K562 (cell line): ENCODE measurements around the gene HERC5. TPM values are rescaled to one million over a fixed set of nuclear protein-coding genes. Genes with fewer than 3 reads are reported as not detected.

ENCODE experiments used
- ATAC-seq: fragments of 200-7000 bp; cut with Tn5 transposase; 3 replicates; pipeline ENCODE4 v1.9.1; 2020; ENCODE audit warnings: moderate library complexity
- BruUV-seq: library from RNA; stranded (reverse); fragments of 400-500 nt; replicated peaks from 2 replicates; lab custom pipeline; 2021; lab: Mats Ljungman, UMichigan
- CTCF ChIA-PET: fragments of 300-600 bp; formaldehyde crosslinking; extraction: SDS; loops from one replicate; lab custom pipeline; 2021; ENCODE audit warnings: low intra/inter-chr PET ratio; lab: Yijun Ruan, JAX
- POLR2A ChIA-PET: fragments of 300-600, 350-650 bp; sonication (Branson Sonifier 250); formaldehyde crosslinking; extraction: SDS; loops from one replicate; lab custom pipeline; 2021; ENCODE audit warnings: antibody characterized with exemption, inconsistent platforms; lab: Yijun Ruan, JAX
- DNase-seq, 4 experiments: peaks; one replicate each; pipeline versions ENCODE4 v3.0.0 to v3.0.0-alpha.2; 2011 to 2018; ENCODE audit warnings: low spot score in 3 of 4, mixed read lengths in 3 of 4; ENCODE audit errors: extremely low read depth in 1 of 4
- FAIRE-seq: peaks from 2 replicates; lab custom pipeline; 2011; peaks lifted over from hg19 to GRCh38; lab: Jason Lieb, UNC
- H2AFZ ChIP-seq: 2 replicates; pipeline ENCODE4 v1.6.0; 2011; ENCODE audit warnings: low read depth, low read length, control low read depth, inconsistent platforms
- H3K27ac ChIP-seq: fragments of 200-600 bp; 3 replicates; pipeline ENCODE4 v1.8.0; 2011; ENCODE audit warnings: low read depth, mild to moderate bottlenecking, control low read depth, inconsistent platforms, low read length, moderate library complexity, mixed read lengths; ENCODE audit errors: extremely low read depth
- H3K27me3 ChIP-seq, 2 experiments: fragments of 300-600 bp in 1 of 2; 2 replicates in 1 of 2; 3 replicates in 1 of 2; pipeline versions ENCODE4 v1.6.0 to v1.8.0; 2011; ENCODE audit warnings: inconsistent platforms in 2 of 2, low read length in 2 of 2, mild to moderate bottlenecking in 1 of 2, mixed read lengths in 1 of 2, moderate library complexity in 1 of 2; ENCODE audit not compliant: control insufficient read depth in 2 of 2, insufficient read depth in 2 of 2
- H3K36me3 ChIP-seq: fragments of 300-600 bp; 3 replicates; pipeline ENCODE4 v1.8.0; 2011; ENCODE audit warnings: mild to moderate bottlenecking, low read length, inconsistent platforms; ENCODE audit not compliant: control insufficient read depth, insufficient read depth
- H3K4me1 ChIP-seq, 2 experiments: fragments of 200-600 bp in 1 of 2; replicated peaks in 1 of 2; 2 replicates in 1 of 2; 3 replicates in 1 of 2; pipeline versions ENCODE4 v1.5.1 to v1.8.0; 2011; ENCODE audit warnings: inconsistent platforms in 2 of 2, low read length in 2 of 2, mild to moderate bottlenecking in 1 of 2, mixed read lengths in 1 of 2, moderate library complexity in 1 of 2; ENCODE audit not compliant: control insufficient read depth in 2 of 2, insufficient read depth in 2 of 2
- H3K4me2 ChIP-seq: 2 replicates; pipeline ENCODE4 v1.6.1; 2011; ENCODE audit warnings: low read length, control low read depth, inconsistent platforms, mixed read lengths; ENCODE audit not compliant: insufficient read depth
- H3K4me3 ChIP-seq: fragments of 200-600 bp; sonication (generic), shearing (Covaris generic); 2 replicates; pipeline ENCODE4 v1.5.1; 2016; ENCODE audit warnings: control low read depth, inconsistent platforms
- H3K79me2 ChIP-seq: fragments of 200-600 bp; 3 replicates; pipeline ENCODE4 v1.8.0; 2011; ENCODE audit warnings: low read length, inconsistent platforms; ENCODE audit not compliant: control insufficient read depth, insufficient read depth
- H3K9ac ChIP-seq, 2 experiments: 2 replicates each; pipeline versions ENCODE4 v1.6.0 to v1.6.1; 2011; ENCODE audit warnings: low read depth in 2 of 2, low read length in 2 of 2, control low read depth in 1 of 2, inconsistent platforms in 1 of 2, mild to moderate bottlenecking in 1 of 2, mixed read lengths in 1 of 2; ENCODE audit not compliant: insufficient read depth in 1 of 2
- H3K9me1 ChIP-seq: one replicate; pipeline ENCODE4 v1.6.0; 2011; ENCODE audit warnings: inconsistent platforms, mild to moderate bottlenecking, low read length, moderate library complexity; ENCODE audit not compliant: control insufficient read depth, insufficient read depth
- H3K9me3 ChIP-seq: replicated peaks from 2 replicates; pipeline ENCODE4 v1.5.1; 2011; ENCODE audit warnings: low read depth, low read length, inconsistent platforms; ENCODE audit not compliant: control insufficient read depth, insufficient read depth
- H4K20me1 ChIP-seq: replicated peaks from 2 replicates; pipeline ENCODE4 v1.6.1; 2011; ENCODE audit warnings: low read length, inconsistent platforms, mixed read lengths; ENCODE audit not compliant: control insufficient read depth, insufficient read depth
- CBX1 ChIP-seq: sonication (generic); IDR thresholded peaks from 2 replicates; pipeline ENCODE4 v1.6.1; 2016; ENCODE audit warnings: antibody characterized with exemption, low read depth, mild to moderate bottlenecking
- CHCHD3 ChIP-seq: fragments of 250-450 bp; sonication (Bioruptor Pico); IDR thresholded peaks from 2 replicates; pipeline ENCODE4 v2.1.2; 2022; ENCODE audit warnings: mild to moderate bottlenecking
- CHD4 ChIP-seq: fragments of 200-600 bp; sonication (generic); IDR thresholded peaks from 3 replicates; pipeline ENCODE4 v1.6.1; 2012; ENCODE audit warnings: low read depth, mild to moderate bottlenecking, mixed read lengths, low read length, inconsistent platforms; ENCODE audit not compliant: insufficient read depth, insufficient replicate concordance, poor library complexity, severe bottlenecking
- DPF2 ChIP-seq: fragments of 450-650 bp; IDR thresholded peaks from 2 replicates; pipeline ENCODE4 v1.6.1; 2016
- ERF ChIP-seq: fragments of 450-650 bp; formaldehyde crosslinking; IDR thresholded peaks from 2 replicates; pipeline ENCODE4 v1.4.0; 2020; ENCODE audit warnings: mild to moderate bottlenecking, mixed read lengths
- MAFG ChIP-seq: fragments of 450-650 bp; conservative IDR thresholded peaks from 2 replicates; pipeline ENCODE4 v1.6.1; 2016; ENCODE audit warnings: missing genetic modification characterization, missing compliant biosample characterization
- MAFK ChIP-seq: IDR thresholded peaks from 2 replicates; pipeline ENCODE4 v1.6.1; 2011; ENCODE audit warnings: low read length, improper control_type of control experiment
- NFE2 ChIP-seq: IDR thresholded peaks from 2 replicates; pipeline ENCODE4 v1.6.1; 2014; ENCODE audit warnings: antibody characterized with exemption, low read depth
- NFIX ChIP-seq: fragments of 250-450 bp; sonication (Bioruptor Pico); IDR thresholded peaks from 2 replicates; pipeline ENCODE4 v1.4.0; 2020; ENCODE audit warnings: low read depth, mild to moderate bottlenecking, moderate library complexity
- RBFOX2 ChIP-seq: fragments of 200-400 bp; formaldehyde crosslinking; IDR thresholded peaks from 2 replicates; pipeline ENCODE4 v1.6.1; 2017; ENCODE audit warnings: low read depth, mild to moderate bottlenecking, low read length, moderate library complexity
- RBM17 ChIP-seq: fragments of 200-400 bp; formaldehyde crosslinking; IDR thresholded peaks from 2 replicates; pipeline ENCODE4 v1.6.1; 2017; ENCODE audit warnings: low read depth, mild to moderate bottlenecking, low read length, borderline replicate concordance
- RBM39 ChIP-seq: fragments of 200-400 bp; formaldehyde crosslinking; optimal IDR thresholded peaks from 2 replicates; pipeline ENCODE3; 2018; ENCODE audit warnings: low read depth, low read length
- RCOR1 ChIP-seq, 2 experiments: IDR thresholded peaks; 2 replicates each; pipeline ENCODE4 v1.6.1; 2012; ENCODE audit warnings: low read depth in 2 of 2, low read length in 2 of 2, borderline replicate concordance in 1 of 2, improper control_type of control experiment in 1 of 2
- ZNF316 ChIP-seq: fragments of 450-650 bp; IDR thresholded peaks from 2 replicates; pipeline ENCODE4 v1.6.1; 2016
- ZNF444 ChIP-seq: fragments of 250-450 bp; sonication (Bioruptor Pico); IDR thresholded peaks from 2 replicates; pipeline ENCODE4 v1.4.0; 2020; ENCODE audit warnings: mild to moderate bottlenecking, moderate library complexity
- ZNF830 ChIP-seq: fragments of 250-450 bp; sonication (Bioruptor Pico); IDR thresholded peaks from 2 replicates; pipeline ENCODE4 v1.5.0; 2021; ENCODE audit warnings: mild to moderate bottlenecking
- WGBS: fragments of 100-300 bp; shearing (Covaris generic); methylation state at CpG from one replicate; pipeline ENCODE4 v1.1.6; 2016; ENCODE audit warnings: low coverage, mixed read lengths; ENCODE audit not compliant: insufficient coverage; ENCODE audit errors: missing lambda C conversion rate; 5-methylcytosine and 5-hydroxymethylcytosine counted together
- in situ Hi-C: fragments of 300-500 bp; cut with MboI; formaldehyde crosslinking; loops from 4 replicates; pipeline ENCODE4 v1.15.0; 2018; ENCODE audit warnings: inconsistent platforms, mixed read lengths
- intact Hi-C: fragments of 100-400 bp; cut with micrococcal nuclease; formaldehyde crosslinking; loops from 2 replicates; pipeline ENCODE4 v1.14.2; 2022
- polyA plus RNA-seq, 8 experiments: library from polyadenylated mRNA; depleted of rRNA in 4 of 8; stranded (reverse) in 5 of 8; unstranded in 3 of 8; fragments of >200 nt; fragmentation: Nextera tagmentation in 2 of 8; fragmentation: Illumina TruSeq in 1 of 8; extraction: Ambion mirVana in 2 of 8; extraction: Trizol in 1 of 8; gene quantifications; 2 replicates each; pipeline versions ENCODE4 v1.2.1 to v1.2.3, GENCODE V29; 2011 to 2014; ENCODE audit warnings: inconsistent platforms in 1 of 8, missing spikeins in 1 of 8
- total RNA-seq, 7 experiments: library from RNA; depleted of rRNA in 6 of 7; stranded (reverse); fragments of >200 nt in 6 of 7; fragmentation: Illumina TruSeq in 2 of 7; extraction: Trizol in 2 of 7; gene quantifications; 2 replicates each; pipeline versions ENCODE4 v1.2.1 to v1.2.3, GENCODE V29; 2011 to 2021; ENCODE audit warnings: low replicate concordance in 1 of 7
- TF ChIP-seq, protein P1 (sequence below), 2 experiments: fragments of 450-650 bp in 1 of 2; IDR thresholded peaks; 2 replicates each; pipeline ENCODE4 v1.6.1; 2011 to 2017; ENCODE audit warnings: low read depth in 2 of 2, antibody characterized with exemption in 1 of 2, borderline replicate concordance in 1 of 2, low read length in 1 of 2, mild to moderate bottlenecking in 1 of 2, mixed read lengths in 1 of 2; ENCODE audit not compliant: control insufficient read depth in 1 of 2
- TF ChIP-seq, protein P2 (sequence below): fragments of 250-450 bp; sonication (Bioruptor Pico); IDR thresholded peaks from 2 replicates; pipeline ENCODE4 v1.4.0; 2020; ENCODE audit warnings: borderline replicate concordance

Gene HERC5
- total and polyA plus RNA-seq, 9 of the 15 experiments (the other 6 are each of a cell fraction or from before 2014, with no cell fraction given) = 0.18 TPM; not detected in 8

DNA sequence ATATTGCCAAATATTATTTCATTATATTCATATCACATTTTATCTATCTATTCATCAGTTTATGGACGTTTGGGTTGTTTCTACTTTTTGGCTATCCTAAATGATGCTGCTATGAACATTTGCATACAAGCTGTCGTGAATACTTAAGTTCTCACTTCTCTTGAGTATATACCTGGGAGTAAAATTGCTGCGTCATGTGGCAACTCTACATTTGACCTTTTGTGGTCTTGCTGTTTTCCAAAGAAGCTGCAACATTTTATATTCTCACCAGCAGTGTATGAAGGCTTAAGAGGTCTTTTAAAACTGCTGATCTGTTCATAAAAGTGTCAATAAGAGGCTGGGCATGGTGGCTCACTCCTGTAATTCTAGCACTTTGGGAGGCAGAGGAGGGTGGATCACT lies 60.9 kb downstream of the HERC5 start:
- no TSS peak for BruUV-seq
- Histone ChIP-seq H3K4me2 (no peak overlapping the region), H3K9me3 (no peaks in the 10 kb centered on the region), H2AFZ (peak overlapping the region; percentile 37; the same call in 1 of the 2 replicates), H3K36me3 (peaks cover 22% of the 10 kb centered on the region), H3K9ac (no peak overlapping the region), H3K27ac (0 out of 3 replicates have a peak overlapping the region, but pooled peaks have one; percentile 25), H3K27me3 (no peaks in the 10 kb centered on the region), H3K9me1 (no peaks in the 10 kb centered on the region), H4K20me1 (no peaks in the 10 kb centered on the region; the same call in 1 of the 2 replicates), H3K4me1 (peaks cover 3 to 6% of the 10 kb centered on the region in 2 experiments; a peak in 3 of 5 replicates), H3K4me3 (no peak overlapping the region), H3K79me2 (peaks cover 16% of the 10 kb centered on the region)
- ATAC-seq = peak; percentile 62
- peak; percentile 67 for FAIRE-seq
- WGBS = 16% methylated on average over 3 of the region's 3 CpGs
- ChIA-PET POLR2A (interaction anchor here (0.6 kb wide), 1 partner anchor 301 kb away, joined by 3 read pairs; no protein-coding TSS in a partner anchor), CTCF (interaction anchor here (0.6 to 2.1 kb wide), 2 partner anchors 299 to 1383 kb away, joined by 6 read pairs; no protein-coding TSS in a partner anchor)
- intact Hi-C loops = loop anchor here (5.0 kb wide), 1 partner anchor 666 kb away; no protein-coding TSS in a partner anchor
- peak in 2 of 4 experiments; percentile 20 to 64 for DNase-seq
- in situ Hi-C loops = loop anchor here (5.0 to 10.0 kb wide), 3 partner anchors 301 to 663 kb away; no protein-coding TSS in a partner anchor
- TF ChIP-seq ZNF444 (CRISPR knock-in tag) (no peak), CHD4 (no peak), CHCHD3 (no peak), MAFK (peak; percentile 79), RBM17 (no peak), ERF (CRISPR knock-in tag) (no peak), NFE2 (peak; percentile 96), ZNF830 (CRISPR knock-in tag) (no peak), RBFOX2 (no peak), RCOR1 (IDR thresholded peaks at IDR 0.05; ENCODE audit: borderline replicate concordance in 1 of 2, low read depth in 2 of 2, low read length in 2 of 2) (no peak), NFIX (CRISPR knock-in tag) (no peak), ZNF316 (peak; percentile 98), DPF2 (peak; percentile 59), CBX1 (no peak), MAFG (peak; percentile 91), RBM39 (no peak)
- TF ChIP-seq, protein P1, sequence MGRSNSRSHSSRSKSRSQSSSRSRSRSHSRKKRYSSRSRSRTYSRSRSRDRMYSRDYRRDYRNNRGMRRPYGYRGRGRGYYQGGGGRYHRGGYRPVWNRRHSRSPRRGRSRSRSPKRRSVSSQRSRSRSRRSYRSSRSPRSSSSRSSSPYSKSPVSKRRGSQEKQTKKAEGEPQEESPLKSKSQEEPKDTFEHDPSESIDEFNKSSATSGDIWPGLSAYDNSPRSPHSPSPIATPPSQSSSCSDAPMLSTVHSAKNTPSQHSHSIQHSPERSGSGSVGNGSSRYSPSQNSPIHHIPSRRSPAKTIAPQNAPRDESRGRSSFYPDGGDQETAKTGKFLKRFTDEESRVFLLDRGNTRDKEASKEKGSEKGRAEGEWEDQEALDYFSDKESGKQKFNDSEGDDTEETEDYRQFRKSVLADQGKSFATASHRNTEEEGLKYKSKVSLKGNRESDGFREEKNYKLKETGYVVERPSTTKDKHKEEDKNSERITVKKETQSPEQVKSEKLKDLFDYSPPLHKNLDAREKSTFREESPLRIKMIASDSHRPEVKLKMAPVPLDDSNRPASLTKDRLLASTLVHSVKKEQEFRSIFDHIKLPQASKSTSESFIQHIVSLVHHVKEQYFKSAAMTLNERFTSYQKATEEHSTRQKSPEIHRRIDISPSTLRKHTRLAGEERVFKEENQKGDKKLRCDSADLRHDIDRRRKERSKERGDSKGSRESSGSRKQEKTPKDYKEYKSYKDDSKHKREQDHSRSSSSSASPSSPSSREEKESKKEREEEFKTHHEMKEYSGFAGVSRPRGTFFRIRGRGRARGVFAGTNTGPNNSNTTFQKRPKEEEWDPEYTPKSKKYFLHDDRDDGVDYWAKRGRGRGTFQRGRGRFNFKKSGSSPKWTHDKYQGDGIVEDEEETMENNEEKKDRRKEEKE (IDR thresholded peaks at IDR 0.05; ENCODE audit: borderline replicate concordance in 1 of 2, control insufficient read depth in 1 of 2, low read depth in 2 of 2, low read length in 1 of 2) = no peak
- TF ChIP-seq, protein P2, sequence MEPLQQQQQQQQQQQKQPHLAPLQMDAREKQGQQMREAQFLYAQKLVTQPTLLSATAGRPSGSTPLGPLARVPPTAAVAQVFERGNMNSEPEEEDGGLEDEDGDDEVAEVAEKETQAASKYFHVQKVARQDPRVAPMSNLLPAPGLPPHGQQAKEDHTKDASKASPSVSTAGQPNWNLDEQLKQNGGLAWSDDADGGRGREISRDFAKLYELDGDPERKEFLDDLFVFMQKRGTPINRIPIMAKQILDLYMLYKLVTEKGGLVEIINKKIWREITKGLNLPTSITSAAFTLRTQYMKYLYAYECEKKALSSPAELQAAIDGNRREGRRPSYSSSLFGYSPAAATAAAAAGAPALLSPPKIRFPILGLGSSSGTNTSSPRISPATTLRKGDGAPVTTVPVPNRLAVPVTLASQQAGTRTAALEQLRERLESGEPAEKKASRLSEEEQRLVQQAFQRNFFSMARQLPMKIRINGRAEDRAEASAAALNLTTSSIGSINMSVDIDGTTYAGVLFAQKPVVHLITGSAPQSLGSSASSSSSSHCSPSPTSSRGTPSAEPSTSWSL (CRISPR knock-in tag) = no peak
